H1 (cell line): ENCODE measurements around the gene MGLL. TPM values are rescaled to one million over a fixed set of nuclear protein-coding genes. Genes with fewer than 3 reads are reported as not detected.

Experiments
- SUZ12 ChIP-seq: fragments of 200-600 bp; sonication (generic); IDR thresholded peaks from 2 replicates; pipeline ENCODE4 v1.6.1; 2012; ENCODE audit warnings: mild to moderate bottlenecking, inconsistent platforms, low read length, moderate library complexity, mixed read lengths
- polyA plus RNA-seq, 7 experiments: library from polyadenylated mRNA; depleted of rRNA in 3 of 7; stranded (reverse) in 5 of 7; unstranded in 2 of 7; fragments of >200 nt in 5 of 7; fragments of 200-250 nt in 2 of 7; gene quantifications; 1 replicate in 5 of 7; 2 replicates in 1 of 7; 4 replicates in 1 of 7; pipeline versions ENCODE4 v1.2.1 to v1.2.3, GENCODE V29; 2011 to 2013; ENCODE audit warnings: missing spikeins in 2 of 7, mixed read lengths in 2 of 7
- total RNA-seq: library from RNA; stranded (reverse); fragmentation: NEBNext Ultra II Directional; extraction: Animal tissue kit (Norgen Biotek cat#: 25700); gene quantifications from 2 replicates; pipeline ENCODE4 v1.2.1, GENCODE V29; 2021

The MGLL gene
- total and polyA plus RNA-seq, 2 of the 8 experiments (the other 6 are each of a cell fraction or from before 2014, with no cell fraction given) = 0.05 to 0.34 TPM

DNA sequence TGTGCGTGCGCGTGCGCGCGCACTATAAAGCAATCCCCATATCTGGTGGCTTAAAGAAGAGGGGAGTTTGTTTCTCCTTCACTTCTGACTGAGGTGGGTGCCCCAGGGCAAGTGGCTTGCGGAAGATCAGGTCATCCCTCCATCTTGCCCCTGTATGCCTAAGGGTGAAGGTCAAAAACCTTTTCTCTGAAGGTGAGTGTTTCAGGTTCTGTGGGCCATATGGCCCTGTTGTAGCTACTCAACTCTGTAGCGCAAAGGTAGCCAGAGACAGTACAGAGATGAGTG lies 144.1 kb downstream of the MGLL start (continued):
- TF ChIP-seq SUZ12 = no peak
